GM12892 (cell line): ENCODE data around the gene AMELY.

Experiments
- POLR2A ChIP-seq: IDR thresholded peaks from 2 replicates; pipeline ENCODE4 v1.6.1; 2011; ENCODE audit warnings: low read depth, low read length, control low read depth
- TAF1 ChIP-seq: IDR thresholded peaks from 2 replicates; pipeline ENCODE4 v1.6.1; 2011; ENCODE audit warnings: low read depth, mild to moderate bottlenecking, control low read depth, low read length, borderline replicate concordance

GRCh38 chrY:6947695-6948094 is 36.1 kb upstream of the AMELY start:
- no peak for TF ChIP-seq TAF1
- TF ChIP-seq POLR2A = no peak
